GM06990 (cell line): Measurements from ENCODE around the gene SPTBN1.

Experiments used
- DNase-seq: peaks from one replicate; pipeline ENCODE4 v3.0.0-alpha.2; 2011; ENCODE audit not compliant: insufficient read length; ENCODE audit errors: extremely low read depth
- H3K27me3 ChIP-seq: replicated peaks from 2 replicates; pipeline ENCODE4 v1.6.0; 2011; ENCODE audit warnings: low read length; ENCODE audit not compliant: control insufficient read depth, insufficient read depth
- H3K36me3 ChIP-seq: 2 replicates; pipeline ENCODE4 v1.5.1; 2011; ENCODE audit warnings: low read length; ENCODE audit not compliant: control insufficient read depth, insufficient read depth
- H3K4me3 ChIP-seq: replicated peaks from 2 replicates; pipeline ENCODE4 v1.5.1; 2011; ENCODE audit warnings: low read depth, mild to moderate bottlenecking, control low read depth, low read length
- TF ChIP-seq, protein P1 (sequence below): IDR thresholded peaks from 2 replicates; pipeline ENCODE4 v1.5.1; 2011; ENCODE audit warnings: low read length, control low read depth, mild to moderate bottlenecking, inconsistent platforms; ENCODE audit not compliant: insufficient read depth, poor library complexity, severe bottlenecking

The SPTBN1 gene

DNA sequence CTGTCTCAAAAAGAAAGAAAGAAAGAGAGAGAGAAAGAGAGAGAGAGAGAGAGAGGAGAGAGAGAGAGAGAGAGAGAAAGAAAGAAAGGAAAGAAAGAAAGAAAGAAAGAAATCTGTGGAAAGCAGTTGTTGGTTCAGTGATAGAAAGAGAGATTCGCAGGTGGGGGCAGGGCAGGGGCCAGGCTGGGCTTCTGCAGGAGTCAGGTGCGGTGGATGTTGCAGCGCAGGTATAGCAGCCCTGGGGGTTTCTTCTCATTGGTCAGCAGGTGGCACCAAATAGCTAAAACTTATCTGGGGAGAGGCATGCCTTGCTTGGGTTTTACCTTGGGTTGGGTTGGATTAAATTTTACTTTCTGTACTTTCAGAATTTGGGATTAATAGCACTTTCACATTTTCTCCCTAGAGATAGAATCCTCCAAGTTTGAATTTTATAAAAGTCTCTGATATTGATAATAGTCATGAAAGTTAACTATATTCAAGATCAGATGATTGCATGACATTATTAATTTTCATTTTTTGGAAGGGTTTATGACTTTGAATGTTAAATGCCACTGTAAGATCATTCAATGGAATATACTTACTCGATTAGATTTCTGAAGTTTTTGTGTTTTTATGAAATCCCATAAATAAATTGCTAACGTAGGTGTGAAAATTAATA is 66.6 kb downstream of the SPTBN1 start:
- DNase-seq: peak; percentile 42
- TF ChIP-seq, protein P1, sequence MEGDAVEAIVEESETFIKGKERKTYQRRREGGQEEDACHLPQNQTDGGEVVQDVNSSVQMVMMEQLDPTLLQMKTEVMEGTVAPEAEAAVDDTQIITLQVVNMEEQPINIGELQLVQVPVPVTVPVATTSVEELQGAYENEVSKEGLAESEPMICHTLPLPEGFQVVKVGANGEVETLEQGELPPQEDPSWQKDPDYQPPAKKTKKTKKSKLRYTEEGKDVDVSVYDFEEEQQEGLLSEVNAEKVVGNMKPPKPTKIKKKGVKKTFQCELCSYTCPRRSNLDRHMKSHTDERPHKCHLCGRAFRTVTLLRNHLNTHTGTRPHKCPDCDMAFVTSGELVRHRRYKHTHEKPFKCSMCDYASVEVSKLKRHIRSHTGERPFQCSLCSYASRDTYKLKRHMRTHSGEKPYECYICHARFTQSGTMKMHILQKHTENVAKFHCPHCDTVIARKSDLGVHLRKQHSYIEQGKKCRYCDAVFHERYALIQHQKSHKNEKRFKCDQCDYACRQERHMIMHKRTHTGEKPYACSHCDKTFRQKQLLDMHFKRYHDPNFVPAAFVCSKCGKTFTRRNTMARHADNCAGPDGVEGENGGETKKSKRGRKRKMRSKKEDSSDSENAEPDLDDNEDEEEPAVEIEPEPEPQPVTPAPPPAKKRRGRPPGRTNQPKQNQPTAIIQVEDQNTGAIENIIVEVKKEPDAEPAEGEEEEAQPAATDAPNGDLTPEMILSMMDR: peak; percentile 68
- H3K27me3 ChIP-seq: no peaks in the 10 kb centered on the region; the same call in 1 of the 2 replicates

DNA sequence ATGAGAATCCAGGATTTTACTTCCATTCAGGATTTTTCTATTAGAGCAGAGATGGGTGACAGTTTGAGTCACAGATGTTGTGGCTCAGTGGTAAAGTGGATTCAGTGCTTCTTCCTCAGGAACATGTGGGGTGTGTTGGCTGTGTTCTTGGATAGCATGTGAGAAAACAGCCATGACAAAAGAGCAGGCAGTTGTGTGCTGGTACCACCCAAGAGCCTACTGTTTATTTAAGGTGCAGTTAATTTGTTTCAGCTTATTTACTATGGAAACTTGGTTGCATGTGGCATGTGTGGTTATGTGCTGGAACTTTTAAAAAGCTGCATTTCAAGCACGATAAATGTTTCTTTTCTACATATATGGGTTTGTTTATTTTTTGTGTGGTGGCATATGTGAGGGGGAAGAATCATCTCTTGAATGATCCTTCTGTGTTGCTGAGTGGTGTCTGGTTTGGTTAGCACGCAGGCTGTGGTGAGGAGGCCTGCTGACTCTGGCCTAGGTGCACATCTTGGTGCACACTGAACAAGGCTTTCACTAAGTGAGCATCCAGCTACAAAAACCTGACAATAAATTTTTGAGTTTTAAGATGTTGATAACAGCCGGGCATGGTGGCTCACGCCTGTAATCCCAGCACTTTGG is 67.3 kb downstream of the SPTBN1 start:
- no peak for DNase-seq
- H3K4me3 ChIP-seq: no peak overlapping the region
- no peaks in the 10 kb centered on the region; the same call in 1 of the 2 replicates for H3K27me3 ChIP-seq
- TF ChIP-seq, protein P1: no peak
- H3K36me3 ChIP-seq: no peaks in the 10 kb centered on the region

More for the DNA sequence above, 66.6 kb downstream of the SPTBN1 start:
- no peak overlapping the region for H3K4me3 ChIP-seq
- H3K36me3 ChIP-seq: no peaks in the 10 kb centered on the region

DNA sequence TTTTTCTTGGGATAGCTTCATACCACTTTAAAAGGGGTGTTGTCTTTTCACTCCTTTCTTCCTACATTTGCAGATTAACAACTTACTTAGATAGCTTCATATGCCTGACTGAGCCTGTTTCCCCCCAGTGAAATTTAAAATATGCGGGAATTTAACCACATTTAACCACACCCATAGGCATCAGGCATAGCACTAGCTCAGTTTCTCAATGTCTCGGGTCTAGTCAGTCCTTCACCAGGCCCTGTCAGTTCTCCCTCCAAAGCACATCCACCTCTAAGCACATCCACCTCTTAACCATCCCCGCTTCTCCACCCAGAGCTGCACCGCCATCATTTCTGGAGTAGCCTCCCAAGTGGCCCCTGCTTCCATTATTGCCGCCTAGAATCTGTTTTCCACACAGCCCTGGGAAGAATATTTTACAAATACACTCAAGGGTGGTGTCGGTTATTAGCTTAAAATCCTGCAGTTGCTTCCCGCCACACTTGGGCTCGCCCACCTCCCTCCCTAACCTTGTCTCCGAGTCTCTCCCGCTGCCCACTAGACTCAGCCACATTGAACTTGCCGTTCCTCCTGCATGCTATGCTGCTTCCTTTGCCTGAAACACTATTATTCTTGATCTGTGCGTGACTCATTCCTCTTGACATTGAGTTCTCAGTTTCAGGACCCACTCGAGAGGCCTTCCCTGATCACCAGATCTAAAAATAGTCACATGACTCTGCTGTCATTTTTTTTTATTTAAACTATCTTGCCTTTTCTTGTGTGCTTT is 68.3 kb downstream of the SPTBN1 start:
- DNase-seq: peak; percentile 61

DNA sequence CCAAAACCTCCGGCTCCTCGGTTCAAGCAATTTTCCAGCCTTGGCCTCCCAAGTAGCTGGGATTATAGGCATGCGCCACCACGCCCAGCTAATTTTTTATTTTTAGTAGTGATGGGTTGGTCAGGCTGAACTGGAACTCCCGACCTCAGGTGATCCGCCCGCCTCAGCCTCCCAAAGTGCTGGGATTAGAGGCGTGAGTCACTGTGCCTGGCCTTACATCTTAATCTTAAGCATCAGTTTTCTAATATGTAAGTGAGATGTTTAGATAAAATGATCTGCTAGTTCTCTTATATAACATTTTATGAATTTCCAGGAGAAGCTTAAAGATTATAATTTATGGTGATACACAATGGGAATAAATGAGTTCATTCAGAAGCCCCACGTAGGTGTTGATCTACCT is 69.2 kb downstream of the SPTBN1 start:
- TF ChIP-seq, protein P1: no peak
- Histone ChIP-seq H3K36me3 (no peaks in the 10 kb centered on the region), H3K4me3 (no peak overlapping the region)

More for the DNA sequence above, 68.3 kb downstream of the SPTBN1 start:
- Histone ChIP-seq H3K36me3 (no peaks in the 10 kb centered on the region), H3K27me3 (no peaks in the 10 kb centered on the region; the same call in 1 of the 2 replicates), H3K4me3 (no peak overlapping the region)
- TF ChIP-seq, protein P1: no peak

DNA sequence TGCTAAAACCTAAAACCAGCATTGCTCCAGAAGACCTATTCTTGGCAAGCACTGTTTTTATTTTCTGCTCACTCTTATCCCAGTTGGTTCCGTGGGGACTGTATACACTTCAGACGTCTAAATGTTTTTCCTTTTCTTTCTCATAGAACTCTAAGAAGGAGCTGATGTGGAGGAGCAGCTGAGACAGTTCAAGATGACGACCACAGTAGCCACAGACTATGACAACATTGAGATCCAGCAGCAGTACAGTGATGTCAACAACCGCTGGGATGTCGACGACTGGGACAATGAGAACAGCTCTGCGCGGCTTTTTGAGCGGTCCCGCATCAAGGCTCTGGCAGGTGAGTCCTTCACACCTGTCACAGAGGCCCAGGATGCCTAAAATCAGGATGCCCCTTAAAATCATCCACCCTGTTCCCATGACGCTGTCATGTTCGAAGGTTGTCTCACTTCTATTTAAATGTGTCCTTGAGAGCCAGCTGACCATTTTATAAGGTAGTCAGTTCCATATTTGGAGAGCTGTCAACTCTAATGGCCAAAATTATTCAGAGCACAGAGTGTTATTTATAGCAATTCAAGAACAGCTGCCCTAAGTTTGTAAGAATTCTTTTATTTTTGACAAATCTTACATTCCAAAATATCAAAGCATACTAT is 70.2 kb downstream of the SPTBN1 start:
- TF ChIP-seq, protein P1: no peak
- no peak for DNase-seq
- Histone ChIP-seq H3K4me3 (no peak overlapping the region), H3K27me3 (no peaks in the 10 kb centered on the region), H3K36me3 (no peaks in the 10 kb centered on the region)

More for the DNA sequence above, 69.2 kb downstream of the SPTBN1 start:
- DNase-seq: no peak
- no peaks in the 10 kb centered on the region; the same call in 1 of the 2 replicates for H3K27me3 ChIP-seq
